ENCODE results near the gene FAM240A.

DNA sequence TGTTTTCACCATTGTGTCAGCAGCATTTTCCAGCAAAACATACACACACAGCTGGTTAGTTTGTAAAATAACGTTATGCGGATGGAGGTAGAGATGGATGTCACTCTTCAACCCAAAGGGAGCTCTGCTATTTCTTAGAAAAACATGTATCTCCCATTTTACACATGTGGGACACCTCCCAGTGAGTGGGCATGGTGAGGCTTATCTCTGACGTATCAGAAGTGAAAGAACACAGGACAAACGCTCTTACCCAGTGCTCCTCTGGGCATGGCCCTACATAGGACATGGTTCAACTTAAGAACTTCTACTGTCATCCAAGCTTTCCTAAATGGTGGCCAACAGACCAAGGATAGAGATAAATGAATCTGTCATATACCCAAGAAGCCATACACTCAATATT is 2.1 kb downstream of the FAM240A start:
- TF ChIP-seq, protein P1, sequence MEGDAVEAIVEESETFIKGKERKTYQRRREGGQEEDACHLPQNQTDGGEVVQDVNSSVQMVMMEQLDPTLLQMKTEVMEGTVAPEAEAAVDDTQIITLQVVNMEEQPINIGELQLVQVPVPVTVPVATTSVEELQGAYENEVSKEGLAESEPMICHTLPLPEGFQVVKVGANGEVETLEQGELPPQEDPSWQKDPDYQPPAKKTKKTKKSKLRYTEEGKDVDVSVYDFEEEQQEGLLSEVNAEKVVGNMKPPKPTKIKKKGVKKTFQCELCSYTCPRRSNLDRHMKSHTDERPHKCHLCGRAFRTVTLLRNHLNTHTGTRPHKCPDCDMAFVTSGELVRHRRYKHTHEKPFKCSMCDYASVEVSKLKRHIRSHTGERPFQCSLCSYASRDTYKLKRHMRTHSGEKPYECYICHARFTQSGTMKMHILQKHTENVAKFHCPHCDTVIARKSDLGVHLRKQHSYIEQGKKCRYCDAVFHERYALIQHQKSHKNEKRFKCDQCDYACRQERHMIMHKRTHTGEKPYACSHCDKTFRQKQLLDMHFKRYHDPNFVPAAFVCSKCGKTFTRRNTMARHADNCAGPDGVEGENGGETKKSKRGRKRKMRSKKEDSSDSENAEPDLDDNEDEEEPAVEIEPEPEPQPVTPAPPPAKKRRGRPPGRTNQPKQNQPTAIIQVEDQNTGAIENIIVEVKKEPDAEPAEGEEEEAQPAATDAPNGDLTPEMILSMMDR (IDR thresholded peaks at IDR 0.05) = no peak
- TF ChIP-seq POLR2A (IDR thresholded peaks at IDR 0.05) = no peak
